HuH-7.5 (cell line): ENCODE measurements around the gene SLC15A1.
"Not testable (repeated sequence)": the region's sequence is repeated elsewhere in the genome, so short reads cannot be mapped to it uniquely, and the experiment has no call there.

ENCODE experiments used
- DNase-seq: peaks from one replicate; pipeline ENCODE4 v3.0.0; 2011; ENCODE audit warnings: low spot score

Gene SLC15A1

DNA sequence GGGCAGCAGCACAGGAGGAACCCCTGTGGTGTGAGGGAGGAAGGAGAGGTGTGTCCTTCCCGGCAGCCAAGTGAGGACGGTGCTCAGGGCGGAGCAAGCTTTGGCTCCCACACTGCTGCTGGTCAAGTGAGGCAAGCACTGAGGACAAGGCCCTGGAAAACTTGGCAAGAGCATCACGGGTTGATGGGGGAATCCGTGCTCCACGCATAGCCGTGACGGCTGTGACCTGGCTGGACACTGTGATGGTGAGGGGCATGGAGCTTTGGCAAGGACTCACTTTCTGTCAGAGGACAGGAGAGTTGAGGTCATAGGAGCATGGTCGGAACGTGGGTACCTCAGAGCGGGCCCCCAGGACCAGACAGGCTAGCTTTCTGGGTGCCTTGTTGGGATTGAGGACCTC, 29.0 kb upstream of the SLC15A1 start:
- no peak for DNase-seq

DNA sequence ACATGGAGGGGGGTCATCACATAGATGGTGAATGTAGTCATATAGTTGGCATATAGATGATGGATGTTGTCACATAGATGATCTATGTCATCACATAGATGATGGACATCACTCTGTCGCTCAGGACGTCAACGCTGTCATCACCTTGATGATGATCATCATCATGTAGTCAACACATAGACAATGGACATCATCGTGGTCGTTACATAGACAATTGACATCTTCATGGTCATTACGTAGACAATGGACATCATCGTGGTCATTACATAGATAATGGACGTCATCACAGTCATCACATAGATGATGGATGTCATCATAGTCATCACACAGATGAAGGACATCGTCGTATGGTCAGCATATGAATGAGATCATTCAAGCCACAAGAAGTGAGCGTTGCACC, 28.6 kb upstream of the SLC15A1 start:
- DNase-seq: no peak

- DNase-seq: no peak
Measured at GRCh38 chr13:98780451-98780850, 28.0 kb upstream of the SLC15A1 start.

DNA sequence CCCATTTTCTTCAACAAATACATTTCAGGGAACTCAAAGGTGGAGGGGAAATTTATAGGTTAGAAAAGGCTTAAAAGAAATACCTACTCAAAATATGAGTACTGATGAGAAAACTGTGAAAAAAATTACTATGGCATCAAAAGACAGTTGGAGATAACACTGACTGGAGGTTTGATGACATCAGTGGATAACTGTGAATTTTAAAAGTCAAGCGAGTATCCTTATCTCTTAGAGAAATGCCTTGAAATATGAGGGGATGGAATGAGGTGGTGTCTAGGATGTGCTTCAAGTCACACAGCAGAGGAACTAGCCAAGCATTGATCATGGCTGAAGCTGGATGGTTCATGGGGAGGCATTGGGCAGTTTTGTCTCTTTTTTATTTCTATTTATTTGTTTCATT, 27.2 kb upstream of the SLC15A1 start:
- no peak for DNase-seq

DNA sequence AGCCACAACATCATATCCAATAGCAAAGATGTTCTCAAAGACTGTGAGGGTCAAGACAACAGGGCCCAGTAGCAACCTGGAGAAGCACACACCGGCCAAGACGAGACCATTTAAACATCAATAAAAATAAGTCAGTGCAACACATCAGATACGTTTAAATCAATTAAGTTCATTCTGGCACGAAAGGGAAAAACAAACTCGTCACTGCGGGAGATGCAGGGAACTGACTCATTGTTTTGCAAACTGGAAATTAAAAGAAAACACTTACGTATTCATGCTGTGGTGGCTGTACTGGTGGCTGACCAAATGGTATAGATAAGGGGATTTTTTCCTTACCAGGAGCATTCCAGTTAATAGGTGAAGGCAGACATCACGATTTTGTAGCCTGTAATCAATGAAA, 26.3 kb upstream of the SLC15A1 start:
- DNase-seq: no peak

GRCh38 chr13:98776644-98777043, 24.2 kb upstream of the SLC15A1 start:
- no peak for DNase-seq

GRCh38 chr13:98775844-98776598, 23.5 kb upstream of the SLC15A1 start:
- DNase-seq: peak; percentile 36

DNA sequence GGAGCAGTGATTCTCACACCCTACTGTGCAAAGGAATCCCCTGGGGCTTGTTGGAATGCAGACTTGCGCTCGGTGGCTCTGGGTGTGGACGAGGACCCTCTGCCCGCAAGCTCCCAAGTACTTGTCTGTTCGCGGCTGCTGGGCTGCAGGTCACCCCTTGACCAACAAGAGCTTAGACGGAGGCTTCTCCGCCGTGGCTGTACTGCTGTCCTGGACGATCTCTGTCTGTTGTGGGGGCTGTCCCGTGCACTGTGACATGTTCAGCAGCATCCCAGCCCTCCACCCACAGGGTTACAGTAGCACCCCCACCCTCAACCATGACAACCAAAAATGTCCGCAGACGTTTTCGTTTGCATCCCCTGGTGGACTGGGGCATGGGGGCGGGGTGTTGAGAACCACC, 22.9 kb upstream of the SLC15A1 start:
- no peak for DNase-seq

DNA sequence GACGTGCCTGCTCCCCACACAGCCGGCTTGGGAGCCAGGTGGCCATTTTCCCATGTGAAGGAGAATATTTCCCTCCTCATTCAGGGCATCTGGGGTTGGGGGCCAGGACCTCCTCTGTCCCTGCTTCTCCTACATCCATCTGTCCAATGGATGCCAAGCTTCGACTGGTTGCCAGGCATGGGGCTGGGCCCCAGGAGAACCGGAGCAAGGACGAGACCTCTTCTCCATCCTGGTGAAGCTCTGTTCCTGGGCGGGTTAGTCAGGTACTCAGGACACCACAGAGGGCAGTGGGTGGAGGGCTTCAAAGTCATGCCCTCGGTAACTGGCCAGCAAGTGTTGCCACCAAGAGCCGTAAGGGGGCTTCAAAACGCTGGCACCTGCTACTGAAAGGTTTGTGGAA, 22.3 kb upstream of the SLC15A1 start:
- DNase-seq: no peak

DNA sequence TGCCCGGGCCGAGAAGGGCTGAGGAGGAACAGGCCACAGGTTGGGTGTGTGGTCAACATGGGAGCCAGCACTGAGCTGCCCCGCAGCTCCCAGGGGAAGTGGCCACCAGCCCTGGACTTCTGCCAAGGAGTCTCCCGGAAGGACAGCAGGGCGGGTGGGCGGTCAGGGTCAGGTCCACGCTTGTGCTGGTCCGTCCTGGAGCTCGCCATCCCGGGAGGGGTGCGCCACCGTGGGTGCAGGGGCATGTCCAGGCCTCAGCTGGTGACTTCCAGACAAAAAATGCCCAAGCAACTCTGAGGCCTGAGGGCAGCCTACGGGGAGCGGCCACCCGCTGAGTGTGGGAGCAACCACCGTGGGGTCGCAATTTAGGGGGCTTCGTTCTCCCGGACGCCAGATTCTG, 21.4 kb upstream of the SLC15A1 start:
- DNase-seq: no peak

DNA sequence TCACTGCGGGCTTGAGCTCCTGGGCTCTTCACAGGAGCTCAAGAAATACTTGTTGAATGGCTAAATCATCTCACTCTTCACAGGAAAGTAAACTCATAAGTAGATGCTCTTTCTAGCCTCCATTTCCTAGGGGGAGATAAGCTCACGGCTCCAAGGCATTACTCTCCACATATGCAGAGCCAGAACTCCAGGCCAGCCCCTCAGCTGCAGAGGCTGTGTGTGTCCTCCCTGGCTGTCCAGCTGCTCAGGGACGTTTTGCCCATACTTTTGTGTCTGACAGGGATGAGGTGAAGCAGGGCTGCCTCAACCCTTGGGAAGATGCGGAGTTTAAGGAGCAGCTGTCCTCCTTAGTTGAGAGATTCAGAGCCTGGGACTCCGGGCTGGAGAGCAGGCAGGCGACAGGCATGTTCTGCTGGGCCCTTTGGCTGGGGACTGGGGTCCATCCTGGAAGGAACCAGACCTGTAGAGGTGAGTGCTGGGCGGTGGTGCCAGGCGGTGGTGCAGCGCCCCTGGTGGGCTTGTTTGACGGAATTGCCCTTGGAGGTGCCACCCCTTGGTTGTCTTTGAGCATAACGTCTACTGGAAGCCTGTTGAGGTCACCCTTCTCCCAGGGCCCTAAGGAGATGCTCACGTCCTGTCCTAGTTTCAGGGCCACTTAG, 20.5 kb upstream of the SLC15A1 start:
- DNase-seq: no peak

GRCh38 chr13:98771838-98772611, 19.6 kb upstream of the SLC15A1 start:
- DNase-seq: no peak

- DNase-seq: no peak
Measured at GRCh38 chr13:98769736-98770135, 17.3 kb upstream of the SLC15A1 start.

DNA sequence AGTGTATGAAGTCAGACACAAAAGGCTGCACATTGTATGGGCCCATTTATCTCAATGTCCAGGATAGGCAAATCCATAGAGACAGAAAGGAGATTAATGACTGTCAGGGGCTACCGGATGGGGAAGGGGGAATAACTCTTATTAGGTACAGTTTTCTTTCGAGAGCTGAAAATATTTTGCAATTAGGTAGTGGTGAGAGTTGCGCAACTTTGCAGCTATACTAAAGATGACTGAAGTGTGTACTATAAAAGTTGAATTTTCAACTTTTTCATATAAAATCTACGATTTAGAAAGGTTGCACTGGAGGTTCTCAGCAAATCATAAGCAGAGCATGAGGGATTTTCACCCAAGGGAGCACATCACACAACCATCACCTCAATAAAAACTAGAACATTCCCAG, 16.1 kb upstream of the SLC15A1 start:
- no peak for DNase-seq

DNA sequence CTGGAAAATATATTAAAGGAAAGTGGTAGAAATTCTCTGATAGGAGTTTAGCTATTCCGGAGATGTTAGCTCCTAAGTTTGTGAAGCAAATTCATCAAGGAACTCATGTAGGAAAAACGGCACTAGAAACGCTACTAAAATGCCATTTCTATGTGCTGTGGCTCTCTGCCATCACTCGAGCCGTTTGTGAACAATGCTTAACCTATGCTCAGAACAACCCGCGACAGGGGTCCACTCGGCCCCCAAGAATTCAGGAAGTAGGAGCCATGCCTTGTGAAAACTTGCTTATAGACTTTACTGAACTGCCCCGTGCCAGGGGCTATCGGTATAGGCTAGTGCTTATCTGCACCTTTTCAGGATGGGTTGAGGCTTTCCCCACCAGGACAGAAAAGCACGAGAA, 14.2 kb upstream of the SLC15A1 start:
- DNase-seq: no peak

- no peak for DNase-seq
Measured at GRCh38 chr13:98765996-98766519, 13.6 kb upstream of the SLC15A1 start.

DNA sequence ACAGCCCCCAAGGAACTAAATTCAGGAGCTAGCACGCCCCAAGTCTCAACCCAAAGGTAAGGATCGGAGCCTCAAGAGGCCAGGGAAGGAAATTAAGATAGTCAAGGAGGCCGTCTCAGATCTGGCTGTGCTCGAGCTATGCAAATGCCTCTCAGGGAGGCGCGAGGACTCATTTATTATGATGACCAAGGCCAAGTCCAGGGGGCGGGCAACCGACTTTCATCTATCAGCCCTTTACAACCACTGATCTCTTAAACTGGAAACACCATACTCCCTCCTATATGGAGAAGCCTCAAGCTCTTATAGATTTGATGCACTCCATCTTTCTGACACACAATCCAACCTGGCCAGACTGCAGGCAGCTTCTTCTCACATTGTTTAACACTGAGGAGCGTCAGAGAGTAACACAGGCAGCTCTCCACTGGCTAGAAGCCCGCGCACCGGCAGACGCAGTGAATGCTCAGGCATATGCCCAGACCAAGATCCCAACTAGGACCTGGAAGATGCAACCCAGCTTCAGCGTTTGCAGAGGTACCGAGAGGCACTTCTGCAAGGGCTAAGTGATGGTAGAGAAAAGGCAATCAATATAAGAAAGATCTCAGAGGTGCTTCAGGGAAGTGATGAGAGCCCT, 9.6 kb upstream of the SLC15A1 start:
- no peak for DNase-seq

- DNase-seq: no peak
Measured at GRCh38 chr13:98761126-98761985, 8.9 kb upstream of the SLC15A1 start.

DNA sequence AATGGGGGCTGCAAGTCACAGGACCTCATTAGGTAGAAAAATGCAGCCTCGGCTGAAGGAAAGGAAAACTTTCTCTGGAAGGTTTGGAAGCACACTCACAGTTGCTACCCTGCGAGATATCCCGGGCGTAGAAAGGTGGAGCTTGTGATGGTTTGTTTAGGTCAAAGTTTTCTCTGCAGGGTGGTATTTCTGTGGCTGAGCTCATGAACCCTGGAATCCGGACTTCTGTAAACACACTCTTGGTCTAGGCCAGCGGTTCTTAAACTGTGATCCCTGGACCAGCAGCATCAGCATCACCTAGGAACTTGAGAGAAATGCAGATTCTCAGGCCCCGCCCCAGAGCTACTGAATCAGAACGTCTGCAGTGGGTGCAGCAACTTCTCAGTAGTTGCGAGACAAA, 3.3 kb upstream of the SLC15A1 start:
- no peak for DNase-seq

DNA sequence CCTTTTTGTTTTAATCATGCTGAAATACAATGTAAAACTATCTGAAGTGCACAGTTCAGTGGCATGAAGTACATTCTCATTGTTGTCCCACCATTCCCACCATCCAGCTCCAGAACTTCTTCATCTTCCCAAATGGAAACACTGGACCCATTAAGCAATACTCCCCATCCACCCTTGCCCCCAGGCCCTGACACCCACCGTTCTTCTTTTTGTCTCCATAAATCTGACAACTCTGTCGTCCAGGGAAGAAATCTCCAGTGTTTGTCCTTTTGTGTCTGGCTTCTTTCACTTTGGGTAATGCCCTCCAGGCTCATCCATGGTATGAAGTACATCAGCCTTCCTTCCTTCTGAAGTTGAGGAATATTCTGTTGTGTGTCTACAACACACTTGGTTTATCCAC, 2.6 kb upstream of the SLC15A1 start:
- DNase-seq: no peak

- DNase-seq: not testable (repeated sequence)
Measured at GRCh38 chr13:98754468-98754867, 2.0 kb upstream of the SLC15A1 start.
